ENCODE measurements around the gene CAPRIN2. TPM values are rescaled to one million over a fixed set of nuclear protein-coding genes. Genes with fewer than 3 reads are reported as not detected.

CAPRIN2 gene
- total RNA-seq, 1 donor: 82.2 TPM

DNA sequence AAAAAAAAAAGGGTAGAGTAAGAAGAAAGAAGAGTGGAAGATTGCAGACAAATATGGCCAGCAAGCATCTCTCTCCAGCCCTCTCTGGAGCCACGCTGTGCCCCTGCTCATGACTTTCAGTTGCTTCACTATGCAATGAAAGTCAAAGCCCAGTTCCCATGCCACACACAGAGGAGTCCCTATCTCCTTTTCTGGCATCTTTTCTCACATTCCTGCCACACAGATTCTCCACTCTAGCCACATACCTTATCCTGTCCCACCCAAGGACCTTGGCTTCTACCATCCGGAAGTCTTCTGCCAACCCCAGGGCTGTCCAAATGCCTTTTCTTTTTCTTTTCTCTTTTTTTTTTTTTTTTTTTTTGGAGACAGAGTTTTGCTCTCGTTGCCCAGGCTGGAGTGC, 39.3 kb upstream of the CAPRIN2 start:
- no peak for DNase-seq (ENCODE audit: low read depth)
- H3K4me3 ChIP-seq (ENCODE audit: low read depth, low read length): no peak overlapping the region
- TF ChIP-seq CTCF (IDR thresholded peaks at IDR 0.05; ENCODE audit: insufficient read depth, low read length): no peak

GRCh38 chr12:30792648-30793499, 38.1 kb upstream of the CAPRIN2 start:
- peak; percentile 59 for DNase-seq (ENCODE audit: low read depth)
- no peak for TF ChIP-seq CTCF (IDR thresholded peaks at IDR 0.05; ENCODE audit: insufficient read depth, low read length)
- no peak overlapping the region for H3K4me3 ChIP-seq (ENCODE audit: low read depth, low read length)

DNA sequence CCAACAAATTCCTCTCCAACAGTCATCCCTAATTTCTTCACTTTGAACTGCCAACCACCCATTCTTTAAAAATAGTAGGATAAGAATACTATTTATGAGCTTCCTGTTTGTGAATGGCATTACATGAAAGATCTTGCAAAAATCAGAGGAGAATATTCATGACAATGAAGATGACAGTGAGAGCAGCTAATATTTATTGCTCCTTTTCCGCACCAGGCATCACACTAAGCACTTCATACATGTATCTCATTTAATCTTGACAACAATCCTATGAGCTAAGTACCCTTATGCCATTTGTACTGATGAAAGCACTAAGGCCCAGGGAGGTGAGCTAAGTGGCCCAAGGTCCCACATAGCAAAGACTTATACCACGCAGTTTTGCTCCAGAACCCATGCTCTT, 37.3 kb upstream of the CAPRIN2 start:
- DNase-seq (ENCODE audit: low read depth): no peak
- H3K4me3 ChIP-seq (ENCODE audit: low read depth, low read length): no peak overlapping the region
- no peak for TF ChIP-seq CTCF (IDR thresholded peaks at IDR 0.05; ENCODE audit: insufficient read depth, low read length)

DNA sequence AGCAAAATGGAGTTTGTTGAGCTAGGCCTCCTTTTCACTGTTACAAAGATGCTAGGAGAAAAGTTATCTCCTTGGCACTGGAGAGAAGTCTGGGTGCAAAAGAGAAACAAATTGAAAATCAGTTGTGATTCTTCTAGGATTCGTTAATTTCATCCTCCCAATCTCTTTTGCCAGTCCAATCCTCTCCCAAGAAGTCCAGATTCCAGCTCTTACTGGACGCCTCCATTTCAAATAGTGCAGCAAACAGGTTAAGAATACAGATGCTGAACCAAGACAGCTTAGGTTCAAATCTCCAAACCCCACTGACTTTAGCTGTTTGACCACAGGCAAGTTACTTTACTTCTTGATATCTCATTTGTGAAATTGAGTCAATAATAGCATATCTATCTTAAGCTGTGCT, 34.0 kb upstream of the CAPRIN2 start:
- DNase-seq (ENCODE audit: low read depth): no peak
- H3K4me3 ChIP-seq (ENCODE audit: low read depth, low read length): no peak overlapping the region
- TF ChIP-seq CTCF (IDR thresholded peaks at IDR 0.05; ENCODE audit: insufficient read depth, low read length): no peak

- TF ChIP-seq CTCF (IDR thresholded peaks at IDR 0.05; ENCODE audit: insufficient read depth, low read length): no peak
- no peak for DNase-seq (ENCODE audit: low read depth)
- no peak overlapping the region for H3K4me3 ChIP-seq (ENCODE audit: low read depth, low read length)
Measured at GRCh38 chr12:30785630-30786029, 30.9 kb upstream of the CAPRIN2 start.

- H3K4me3 ChIP-seq (ENCODE audit: low read depth, low read length): no peak overlapping the region
- no peak for TF ChIP-seq CTCF (IDR thresholded peaks at IDR 0.05; ENCODE audit: insufficient read depth, low read length)
- no peak for DNase-seq (ENCODE audit: low read depth)
Measured at GRCh38 chr12:30784508-30784907, 29.8 kb upstream of the CAPRIN2 start.

DNA sequence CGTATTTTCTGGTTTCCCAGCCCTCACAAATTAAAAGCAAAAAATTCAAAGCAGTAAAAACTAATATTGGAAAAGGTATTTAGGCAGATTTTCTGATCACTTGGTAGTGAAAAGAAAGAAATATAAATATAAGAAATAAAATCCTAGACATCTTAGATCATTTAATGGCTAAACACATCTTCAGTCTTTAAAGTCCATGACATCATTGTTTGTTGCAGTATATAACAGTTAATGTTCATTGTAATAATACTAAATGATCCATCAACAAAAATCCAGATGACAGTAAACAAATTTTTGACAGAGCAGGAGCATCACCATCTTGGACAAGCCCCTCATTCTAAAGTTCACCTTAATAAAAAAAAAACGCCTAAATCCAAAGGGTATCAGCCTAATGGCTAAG, 29.2 kb upstream of the CAPRIN2 start:
- no peak for TF ChIP-seq CTCF (IDR thresholded peaks at IDR 0.05; ENCODE audit: insufficient read depth, low read length)
- no peak overlapping the region for H3K4me3 ChIP-seq (ENCODE audit: low read depth, low read length)
- no peak for DNase-seq (ENCODE audit: low read depth)

All from fibroblast of the aortic adventitia (primary cell).